ENCODE data around the gene KREMEN1.

The KREMEN1 gene

GRCh38 chr22:29194184-29194583, 121.3 kb downstream of the KREMEN1 start:
- TF ChIP-seq GATA3 (IDR thresholded peaks at IDR 0.05; ENCODE audit: low read depth, low read length) (no peak), GATA2 (IDR thresholded peaks at IDR 0.05; ENCODE audit: low read depth, low read length) (no peak)

- TF ChIP-seq GATA2 (IDR thresholded peaks at IDR 0.05; ENCODE audit: low read depth, low read length) (peak; percentile 22; the same call in 1 of the 2 replicates), GATA3 (IDR thresholded peaks at IDR 0.05; ENCODE audit: low read depth, low read length) (no peak)
Measured at GRCh38 chr22:29195118-29195963, 122.5 kb downstream of the KREMEN1 start.

GRCh38 chr22:29195964-29196666, 123.3 kb downstream of the KREMEN1 start:
- TF ChIP-seq GATA3 (IDR thresholded peaks at IDR 0.05; ENCODE audit: low read depth, low read length) (no peak), GATA2 (IDR thresholded peaks at IDR 0.05; ENCODE audit: low read depth, low read length) (no peak)

- no peak for TF ChIP-seq GATA2 (IDR thresholded peaks at IDR 0.05; ENCODE audit: low read depth, low read length)
- no peak for TF ChIP-seq GATA3 (IDR thresholded peaks at IDR 0.05; ENCODE audit: low read depth, low read length)
Measured at GRCh38 chr22:29197096-29197495, 124.3 kb downstream of the KREMEN1 start.

GRCh38 chr22:29198240-29198639, 125.4 kb downstream of the KREMEN1 start:
- no peak for TF ChIP-seq GATA3 (IDR thresholded peaks at IDR 0.05; ENCODE audit: low read depth, low read length)
- TF ChIP-seq GATA2 (IDR thresholded peaks at IDR 0.05; ENCODE audit: low read depth, low read length): no peak

GRCh38 chr22:29199702-29200400, 127.0 kb downstream of the KREMEN1 start:
- TF ChIP-seq GATA2 (IDR thresholded peaks at IDR 0.05; ENCODE audit: low read depth, low read length) (no peak), GATA3 (IDR thresholded peaks at IDR 0.05; ENCODE audit: low read depth, low read length) (no peak)

GRCh38 chr22:29200901-29201300, 128.1 kb downstream of the KREMEN1 start:
- TF ChIP-seq GATA3 (IDR thresholded peaks at IDR 0.05; ENCODE audit: low read depth, low read length) (no peak), GATA2 (IDR thresholded peaks at IDR 0.05; ENCODE audit: low read depth, low read length) (no peak)

GRCh38 chr22:29201782-29202181, 128.9 kb downstream of the KREMEN1 start:
- TF ChIP-seq GATA3 (IDR thresholded peaks at IDR 0.05; ENCODE audit: low read depth, low read length): no peak
- no peak for TF ChIP-seq GATA2 (IDR thresholded peaks at IDR 0.05; ENCODE audit: low read depth, low read length)

- no peak for TF ChIP-seq GATA2 (IDR thresholded peaks at IDR 0.05; ENCODE audit: low read depth, low read length)
- TF ChIP-seq GATA3 (IDR thresholded peaks at IDR 0.05; ENCODE audit: low read depth, low read length): no peak
Measured at GRCh38 chr22:29202212-29203192, 129.7 kb downstream of the KREMEN1 start.

GRCh38 chr22:29203488-29204454, 130.9 kb downstream of the KREMEN1 start:
- TF ChIP-seq GATA3 (IDR thresholded peaks at IDR 0.05; ENCODE audit: low read depth, low read length): no peak
- TF ChIP-seq GATA2 (IDR thresholded peaks at IDR 0.05; ENCODE audit: low read depth, low read length): no peak

GRCh38 chr22:29204455-29205183, 131.8 kb downstream of the KREMEN1 start:
- TF ChIP-seq GATA3 (IDR thresholded peaks at IDR 0.05; ENCODE audit: low read depth, low read length) (no peak), GATA2 (IDR thresholded peaks at IDR 0.05; ENCODE audit: low read depth, low read length) (no peak)

GRCh38 chr22:29205252-29205593, 132.4 kb downstream of the KREMEN1 start:
- no peak for TF ChIP-seq GATA3 (IDR thresholded peaks at IDR 0.05; ENCODE audit: low read depth, low read length)
- TF ChIP-seq GATA2 (IDR thresholded peaks at IDR 0.05; ENCODE audit: low read depth, low read length): no peak

Measured in SH-SY5Y (cell line).